H1 (cell line): ENCODE results near the gene BCAS3. TPM values are rescaled to one million over a fixed set of nuclear protein-coding genes. Genes with fewer than 3 reads are reported as not detected.

Experiments
- CTCF ChIA-PET: fragments of 300-600 bp; sonication (Branson Sonifier 250); formaldehyde crosslinking; loops from one replicate; lab custom pipeline; 2021; ENCODE audit not compliant: partially characterized antibody; lab: Charles Lee
- POLR2A ChIA-PET: fragments of 300-600 bp; sonication (Branson Sonifier 250); formaldehyde crosslinking; loops from one replicate; lab custom pipeline; 2021; ENCODE audit warnings: inconsistent platforms; ENCODE audit not compliant: partially characterized antibody; lab: Charles Lee
- DNase-seq, 2 experiments: peaks; one replicate each; pipeline versions ENCODE4 v3.0.0 to v3.0.0-alpha.2; 2010 to 2022; ENCODE audit warnings: low spot score in 2 of 2, low read depth in 1 of 2, mixed read lengths in 1 of 2
- FAIRE-seq: peaks from 2 replicates; lab custom pipeline; 2011; peaks lifted over from hg19 to GRCh38; lab: Jason Lieb, UNC
- H2AFZ ChIP-seq: 2 replicates; pipeline ENCODE4 v1.8.1; 2012; ENCODE audit warnings: low read length, inconsistent platforms
- H2AK5ac ChIP-seq: 2 replicates; pipeline ENCODE4 v1.6.1; 2013; ENCODE audit warnings: low read depth, low read length
- H2BK120ac ChIP-seq: replicated peaks from 2 replicates; pipeline ENCODE3; 2013; ENCODE audit warnings: low read depth, low read length, inconsistent platforms
- H2BK12ac ChIP-seq: 2 replicates; pipeline ENCODE4 v1.6.1; 2013; ENCODE audit warnings: low read depth, low read length
- H2BK15ac ChIP-seq: 2 replicates; pipeline ENCODE4 v1.6.1; 2013; ENCODE audit warnings: low read length
- H2BK20ac ChIP-seq: 2 replicates; pipeline ENCODE4 v1.6.1; 2013; ENCODE audit warnings: low read length
- H2BK5ac ChIP-seq: 2 replicates; pipeline ENCODE4 v1.6.1; 2013; ENCODE audit warnings: low read depth, low read length
- H3K14ac ChIP-seq: 2 replicates; pipeline ENCODE4 v1.6.1; 2013; ENCODE audit warnings: inconsistent platforms; ENCODE audit not compliant: insufficient read length
- H3K18ac ChIP-seq: 2 replicates; pipeline ENCODE4 v1.6.1; 2013; ENCODE audit warnings: low read length; ENCODE audit errors: extremely low read depth
- H3K23ac ChIP-seq: 2 replicates; pipeline ENCODE4 v1.6.1; 2013; ENCODE audit warnings: inconsistent platforms; ENCODE audit not compliant: insufficient read length
- H3K23me2 ChIP-seq: 2 replicates; pipeline ENCODE4 v1.6.1; 2013; ENCODE audit warnings: low read depth, low read length
- H3K27ac ChIP-seq: 2 replicates; pipeline ENCODE4 v1.6.1; 2011; ENCODE audit warnings: low read depth, low read length, inconsistent platforms
- H3K27me3 ChIP-seq, 4 experiments: replicated peaks in 1 of 4; 1 replicate in 1 of 4; 2 replicates in 3 of 4; pipeline versions ENCODE4 v1.6.1 to v1.8.1; 2011 to 2013; ENCODE audit warnings: low read length in 3 of 4, mild to moderate bottlenecking in 3 of 4, inconsistent platforms in 2 of 4, mixed read lengths in 2 of 4, moderate library complexity in 1 of 4; ENCODE audit not compliant: control insufficient read depth in 3 of 4, insufficient read depth in 3 of 4; ENCODE audit errors: extremely low read depth in 1 of 4
- H3K36me3 ChIP-seq, 4 experiments: 2 replicates each; pipeline versions ENCODE4 v1.6.1 to v1.8.1; 2011 to 2013; ENCODE audit warnings: mild to moderate bottlenecking in 4 of 4, low read length in 3 of 4, moderate library complexity in 2 of 4, control low read depth in 1 of 4, inconsistent platforms in 1 of 4; ENCODE audit not compliant: insufficient read depth in 4 of 4, control insufficient read depth in 2 of 4
- H3K4ac ChIP-seq: replicated peaks from 2 replicates; pipeline ENCODE3; 2013; ENCODE audit warnings: low read length, low read depth, mixed read lengths, inconsistent platforms; ENCODE audit not compliant: insufficient read length
- H3K4me1 ChIP-seq, 4 experiments: replicated peaks in 1 of 4; 1 replicate in 1 of 4; 2 replicates in 3 of 4; pipeline versions ENCODE4 v1.6.1 to v1.8.1; 2011 to 2013; ENCODE audit warnings: low read length in 3 of 4, inconsistent platforms in 2 of 4, mixed read lengths in 1 of 4; ENCODE audit not compliant: insufficient read depth in 4 of 4, control insufficient read depth in 3 of 4
- H3K4me2 ChIP-seq, 2 experiments: 2 replicates each; pipeline versions ENCODE4 v1.6.1 to v1.8.1; 2011 to 2013; ENCODE audit warnings: low read depth in 2 of 2, low read length in 2 of 2, control low read depth in 1 of 2, inconsistent platforms in 1 of 2, mild to moderate bottlenecking in 1 of 2; ENCODE audit not compliant: insufficient read depth in 1 of 2
- H3K4me3 ChIP-seq, 4 experiments: fragments of 200-600, 300-600 bp in 1 of 4; sonication (generic), shearing (Covaris generic), sonication (Bioruptor Twin) in 1 of 4; 2 replicates each; pipeline versions ENCODE4 v1.5.1 to v1.8.1; 2011 to 2016; ENCODE audit warnings: low read length in 4 of 4, low read depth in 3 of 4, control low read depth in 2 of 4, inconsistent platforms in 2 of 4, mild to moderate bottlenecking in 2 of 4, mixed read lengths in 1 of 4, moderate library complexity in 1 of 4; ENCODE audit not compliant: insufficient read depth in 2 of 4; ENCODE audit errors: extremely low read depth in 1 of 4
- H3K56ac ChIP-seq: replicated peaks from 2 replicates; pipeline ENCODE3; 2013; ENCODE audit warnings: low read depth, mild to moderate bottlenecking, mixed read lengths, low read length, inconsistent platforms; ENCODE audit not compliant: insufficient read length
- H3K79me1 ChIP-seq: 2 replicates; pipeline ENCODE4 v1.6.1; 2013; ENCODE audit warnings: low read depth, low read length, control low read depth
- H3K79me2 ChIP-seq, 2 experiments: 2 replicates each; pipeline versions ENCODE4 v1.6.1 to v1.8.1; 2012 to 2013; ENCODE audit warnings: low read length in 2 of 2, mild to moderate bottlenecking in 2 of 2, inconsistent platforms in 1 of 2; ENCODE audit not compliant: insufficient read depth in 2 of 2, control insufficient read depth in 1 of 2
- H3K9ac ChIP-seq, 4 experiments: replicated peaks in 1 of 4; 1 replicate in 1 of 4; 2 replicates in 3 of 4; pipeline versions ENCODE4 v1.6.1 to v1.8.1; 2011 to 2013; ENCODE audit warnings: low read depth in 3 of 4, low read length in 3 of 4, control low read depth in 2 of 4, mild to moderate bottlenecking in 2 of 4, moderate library complexity in 2 of 4, inconsistent platforms in 1 of 4; ENCODE audit errors: extremely low read depth in 1 of 4
- H3K9me3 ChIP-seq, 2 experiments: 2 replicates each; pipeline versions ENCODE4 v1.6.1 to v1.8.1; 2012 to 2013; ENCODE audit warnings: mild to moderate bottlenecking in 2 of 2, moderate library complexity in 2 of 2, control low read depth in 1 of 2, inconsistent platforms in 1 of 2, low read depth in 1 of 2, low read length in 1 of 2, mixed read lengths in 1 of 2; ENCODE audit not compliant: insufficient read depth in 2 of 2
- H4K20me1 ChIP-seq, 2 experiments: replicated peaks in 1 of 2; 2 replicates each; pipeline versions ENCODE3 to v1.8.1; 2011 to 2013; ENCODE audit warnings: inconsistent platforms in 2 of 2, low read length in 2 of 2, mild to moderate bottlenecking in 1 of 2; ENCODE audit not compliant: insufficient read depth in 2 of 2, control insufficient read depth in 1 of 2
- H4K5ac ChIP-seq: 2 replicates; pipeline ENCODE4 v1.6.1; 2013; ENCODE audit warnings: low read length, low read depth, mixed read lengths, inconsistent platforms; ENCODE audit not compliant: insufficient read length
- H4K8ac ChIP-seq: 2 replicates; pipeline ENCODE4 v1.8.0; 2013; ENCODE audit warnings: mild to moderate bottlenecking, moderate library complexity, low read length, inconsistent platforms; ENCODE audit not compliant: insufficient read depth; ENCODE audit errors: extremely low read depth
- H4K91ac ChIP-seq: replicated peaks from 2 replicates; pipeline ENCODE3; 2013; ENCODE audit warnings: low read length, mixed read lengths, inconsistent platforms; ENCODE audit not compliant: insufficient read length
- CEBPB ChIP-seq: IDR thresholded peaks from 2 replicates; pipeline ENCODE4 v1.6.1; 2012; ENCODE audit warnings: low read depth, low read length
- HDAC2 ChIP-seq, 2 experiments: fragments of 300-600 bp in 1 of 2; sonication (generic) in 1 of 2; IDR thresholded peaks; 2 replicates each; pipeline ENCODE4 v1.6.1; 2011 to 2012; ENCODE audit warnings: low read depth in 2 of 2, low read length in 2 of 2, mild to moderate bottlenecking in 2 of 2, moderate library complexity in 2 of 2, borderline replicate concordance in 1 of 2, inconsistent platforms in 1 of 2
- KDM4A ChIP-seq: IDR thresholded peaks from one replicate; pipeline ENCODE4 v1.7.1; 2012; ENCODE audit warnings: low read depth, mild to moderate bottlenecking, moderate library complexity, low read length, inconsistent platforms; ENCODE audit not compliant: severe bottlenecking
- MAFK ChIP-seq: IDR thresholded peaks from 2 replicates; pipeline ENCODE4 v1.6.1; 2012; ENCODE audit warnings: low read depth, mild to moderate bottlenecking, improper control_type of control experiment, low read length
- PHF8 ChIP-seq: fragments of 200-600 bp; sonication (generic); conservative IDR thresholded peaks from 2 replicates; pipeline ENCODE4 v1.7.1; 2012; ENCODE audit warnings: low read depth, mild to moderate bottlenecking, inconsistent platforms, low read length, moderate library complexity
- POU5F1 ChIP-seq: IDR thresholded peaks from 2 replicates; pipeline ENCODE4 v1.6.1; 2011; ENCODE audit warnings: low read depth, mild to moderate bottlenecking, low read length, moderate library complexity
- RFX5 ChIP-seq: IDR thresholded peaks from 2 replicates; pipeline ENCODE4 v1.6.1; 2011; ENCODE audit warnings: low read depth, low read length, improper control_type of control experiment, borderline replicate concordance
- SAP30 ChIP-seq: fragments of 300-600 bp; sonication (generic); IDR thresholded peaks from 2 replicates; pipeline ENCODE4 v1.7.1; 2012; ENCODE audit warnings: low read length, moderate library complexity, mild to moderate bottlenecking, inconsistent platforms; ENCODE audit not compliant: insufficient read depth, insufficient replicate concordance
- TAF7 ChIP-seq: optimal IDR thresholded peaks from 2 replicates; pipeline ENCODE3; 2011; ENCODE audit warnings: low read depth, mild to moderate bottlenecking, inconsistent platforms, low read length, moderate library complexity, borderline replicate concordance
- TBP ChIP-seq: IDR thresholded peaks from 2 replicates; pipeline ENCODE4 v1.6.1; 2011; ENCODE audit warnings: low read depth, low read length, improper control_type of control experiment
- ZNF274 ChIP-seq: IDR thresholded peaks from 2 replicates; pipeline ENCODE4 v1.7.0; 2012; ENCODE audit warnings: low read length, borderline replicate concordance; ENCODE audit errors: extremely low read depth
- polyA plus RNA-seq, 7 experiments: library from polyadenylated mRNA; depleted of rRNA in 3 of 7; stranded (reverse) in 5 of 7; unstranded in 2 of 7; fragments of >200 nt in 5 of 7; fragments of 200-250 nt in 2 of 7; gene quantifications; 1 replicate in 5 of 7; 2 replicates in 1 of 7; 4 replicates in 1 of 7; pipeline versions ENCODE4 v1.2.1 to v1.2.3, GENCODE V29; 2011 to 2013; ENCODE audit warnings: missing spikeins in 2 of 7, mixed read lengths in 2 of 7
- total RNA-seq: library from RNA; stranded (reverse); fragmentation: NEBNext Ultra II Directional; extraction: Animal tissue kit (Norgen Biotek cat#: 25700); gene quantifications from 2 replicates; pipeline ENCODE4 v1.2.1, GENCODE V29; 2021

Gene BCAS3
- total and polyA plus RNA-seq, 2 of the 8 experiments (the other 6 are each of a cell fraction or from before 2014, with no cell fraction given), result 9.9 to 13.3 TPM

DNA sequence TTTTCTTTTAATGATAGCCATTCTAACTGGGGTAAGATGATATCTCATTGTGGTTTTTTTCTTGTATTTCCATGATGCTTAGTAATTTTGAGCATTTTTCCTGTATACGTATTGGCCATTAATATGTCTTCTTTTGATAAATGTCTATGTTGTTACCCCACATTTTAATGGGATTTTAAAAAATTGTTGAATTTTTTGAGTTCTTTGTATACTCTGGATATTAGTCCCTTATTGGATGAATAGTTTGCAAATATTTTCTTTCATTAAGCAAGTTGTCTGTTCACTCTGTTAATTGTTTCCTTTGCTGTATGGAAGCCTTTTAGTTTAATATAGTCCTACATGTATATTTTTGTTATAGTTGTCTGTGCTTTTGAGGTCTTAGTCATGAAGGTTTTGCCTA lies 79.8 kb downstream of the BCAS3 start (continued):
- TF ChIP-seq TAF7, result no peak

DNA sequence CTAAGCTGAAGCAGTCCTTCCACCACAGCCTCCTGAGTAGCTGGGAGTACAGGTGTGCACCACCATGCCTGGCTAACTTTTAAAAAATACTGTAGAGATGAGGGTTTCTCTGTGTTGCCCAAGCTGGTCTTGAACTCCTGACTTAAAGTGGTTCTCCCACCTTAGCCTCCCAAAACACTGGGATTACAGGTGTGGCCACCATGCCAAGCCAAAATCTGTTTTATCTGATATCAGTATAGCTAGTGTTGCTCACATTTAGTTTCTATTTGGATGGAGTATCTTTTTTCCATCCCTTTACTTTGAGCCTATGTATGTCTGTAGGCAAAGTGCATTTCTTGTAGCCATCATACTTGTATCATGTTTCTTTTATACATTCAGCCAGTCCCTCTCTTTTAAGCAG lies 82.1 kb downstream of the BCAS3 start:
- no peak overlapping the region for H3K4me2 ChIP-seq
- no peaks in the 10 kb centered on the region for H3K79me2 ChIP-seq
- H3K23me2 ChIP-seq, result no peaks in the 10 kb centered on the region
- ChIA-PET CTCF (interaction anchor here (0.5 to 0.9 kb wide), 4 partner anchors 20 to 604 kb away, joined by 3 to 5 read pairs (median 4); no protein-coding TSS in a partner anchor), POLR2A (no interaction called here)
- no peaks in the 10 kb centered on the region for H3K9me3 ChIP-seq
- H4K8ac ChIP-seq, result no peak overlapping the region; the same call in 1 of the 2 replicates
- no peak overlapping the region for H2BK5ac ChIP-seq
- FAIRE-seq, result no peak
- H3K18ac ChIP-seq, result no peak overlapping the region
- H2BK120ac ChIP-seq, result no peak overlapping the region
- H3K56ac ChIP-seq, result no peak overlapping the region
- no peak overlapping the region for H3K23ac ChIP-seq
- no peak overlapping the region for H3K27ac ChIP-seq
- H3K36me3 ChIP-seq, result no peaks in the 10 kb centered on the region
- H4K91ac ChIP-seq, result no peak overlapping the region
- H3K27me3 ChIP-seq, result no peaks in the 10 kb centered on the region
- H4K5ac ChIP-seq, result no peak overlapping the region
- no peak overlapping the region for H2BK20ac ChIP-seq
- DNase-seq, result no peak
- H3K79me1 ChIP-seq, result no peaks in the 10 kb centered on the region
- H3K4me3 ChIP-seq, result no peak overlapping the region
- H3K9ac ChIP-seq, result no peak overlapping the region
- no peak overlapping the region for H2BK15ac ChIP-seq
- no peak overlapping the region for H2AFZ ChIP-seq
- H3K4ac ChIP-seq, result no peak overlapping the region
- no peaks in the 10 kb centered on the region for H3K4me1 ChIP-seq
- no peak overlapping the region for H2AK5ac ChIP-seq
- H2BK12ac ChIP-seq, result no peak overlapping the region
- H4K20me1 ChIP-seq, result no peaks in the 10 kb centered on the region
- H3K14ac ChIP-seq, result no peak overlapping the region
- TF ChIP-seq RFX5 (no peak), POU5F1 (no peak), TBP (no peak), HDAC2 (IDR thresholded peaks at IDR 0.05; ENCODE audit: borderline replicate concordance in 1 of 2, low read depth in 2 of 2, low read length in 2 of 2) (no peak), KDM4A (no peak), MAFK (no peak), ZNF274 (no peak), TAF7 (no peak), PHF8 (no peak), CEBPB (no peak), SAP30 (no peak)
